Stimulated activated naive CD4-positive, alpha-beta T cell (primary cell): Measurements from ENCODE around the gene PLXNA4.

Experiments used
- DNase-seq, 6 experiments: peaks; one replicate each; lab custom pipeline; 2025; lab: John Stamatoyannopoulos, UW

The PLXNA4 gene

DNA sequence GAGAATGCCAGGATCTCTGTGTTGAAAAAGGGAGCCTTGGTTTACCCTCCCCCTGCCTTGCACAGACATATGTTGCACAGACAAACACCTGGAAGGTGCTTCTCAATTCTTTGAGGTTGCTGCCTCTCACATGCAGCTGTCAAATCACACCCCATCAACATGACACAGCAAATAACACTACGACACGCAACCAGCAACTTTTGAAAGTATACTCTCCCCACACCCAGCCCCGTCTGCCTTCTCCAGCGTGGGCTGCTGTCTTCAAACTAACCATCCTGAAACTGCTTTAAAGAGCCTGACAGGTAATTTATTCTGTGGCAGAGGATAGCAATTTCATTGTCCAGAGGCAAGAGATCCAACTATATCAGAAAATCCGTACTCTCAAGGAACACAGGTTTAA is 136.1 kb downstream of the PLXNA4 start:
- DNase-seq = no peak

- DNase-seq = no peak
Measured at GRCh38 chr7:132438926-132439325, 137.3 kb downstream of the PLXNA4 start.

GRCh38 chr7:132437730-132438129 is 138.5 kb downstream of the PLXNA4 start:
- DNase-seq = peak in 4 of 6 experiments; percentile 9 to 55 (median 37)

DNA sequence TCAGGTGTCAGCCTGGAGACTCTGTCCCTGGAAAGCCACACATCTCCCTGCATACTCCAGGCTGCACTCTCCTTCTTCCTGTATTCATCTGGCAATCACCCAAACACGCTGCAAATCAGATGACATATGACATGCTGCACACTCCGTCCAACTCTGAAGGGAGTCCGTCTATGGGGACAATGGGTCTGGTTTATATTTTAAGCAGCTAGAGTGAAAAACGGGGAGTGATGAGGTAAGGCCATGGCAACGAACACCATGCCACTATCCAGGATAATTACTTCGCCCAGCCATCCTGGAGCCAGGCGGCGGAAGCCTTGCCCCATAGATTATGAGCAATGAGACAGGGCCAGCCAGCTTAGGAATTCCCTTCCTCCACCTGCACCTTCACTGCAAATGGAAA is 140.1 kb downstream of the PLXNA4 start:
- no peak for DNase-seq

GRCh38 chr7:132435016-132435990 is 141.0 kb downstream of the PLXNA4 start:
- peak in 3 of 6 experiments; percentile 19 to 37 (median 19) for DNase-seq

DNA sequence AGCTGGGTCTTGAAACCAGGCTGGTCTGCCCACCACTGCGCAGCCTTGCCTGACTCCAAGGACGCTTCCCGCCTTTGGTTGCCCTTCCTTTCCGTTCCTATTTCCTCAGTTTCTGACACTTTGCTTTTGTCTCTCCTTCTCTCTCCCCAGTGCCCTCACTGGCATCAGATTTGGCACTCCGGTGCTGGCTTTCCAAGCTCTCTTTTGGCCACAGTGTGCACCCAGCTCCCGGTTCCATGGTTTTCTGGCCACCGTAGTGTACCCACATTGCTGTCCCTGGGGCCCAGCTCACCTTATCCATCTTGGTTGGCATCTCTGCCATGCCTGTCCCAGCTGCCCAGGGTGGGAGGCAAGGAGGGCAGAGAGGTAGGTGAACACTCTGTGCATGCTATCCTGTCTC is 142.2 kb downstream of the PLXNA4 start:
- DNase-seq = no peak

DNA sequence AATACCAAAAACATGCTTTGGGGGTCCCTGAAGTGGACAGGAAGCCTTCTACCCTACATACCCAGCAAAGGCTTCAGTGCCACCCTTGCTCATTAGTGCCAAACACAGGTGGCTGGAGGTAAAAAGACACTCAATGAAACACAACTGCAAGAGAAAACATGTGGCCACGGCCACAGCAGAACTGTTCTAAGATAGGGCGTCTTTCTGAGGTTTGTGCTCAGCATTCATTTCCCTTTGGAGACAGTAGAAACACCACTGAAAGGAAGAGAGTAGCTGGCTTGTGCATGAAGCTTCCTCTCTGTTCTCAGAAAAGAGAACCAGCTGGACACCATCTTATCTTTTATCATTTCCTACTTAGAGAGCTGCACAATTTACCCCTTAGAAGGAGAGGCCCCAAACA is 143.0 kb downstream of the PLXNA4 start:
- DNase-seq = peak in 2 of 6 experiments; percentile 7 to 11

DNA sequence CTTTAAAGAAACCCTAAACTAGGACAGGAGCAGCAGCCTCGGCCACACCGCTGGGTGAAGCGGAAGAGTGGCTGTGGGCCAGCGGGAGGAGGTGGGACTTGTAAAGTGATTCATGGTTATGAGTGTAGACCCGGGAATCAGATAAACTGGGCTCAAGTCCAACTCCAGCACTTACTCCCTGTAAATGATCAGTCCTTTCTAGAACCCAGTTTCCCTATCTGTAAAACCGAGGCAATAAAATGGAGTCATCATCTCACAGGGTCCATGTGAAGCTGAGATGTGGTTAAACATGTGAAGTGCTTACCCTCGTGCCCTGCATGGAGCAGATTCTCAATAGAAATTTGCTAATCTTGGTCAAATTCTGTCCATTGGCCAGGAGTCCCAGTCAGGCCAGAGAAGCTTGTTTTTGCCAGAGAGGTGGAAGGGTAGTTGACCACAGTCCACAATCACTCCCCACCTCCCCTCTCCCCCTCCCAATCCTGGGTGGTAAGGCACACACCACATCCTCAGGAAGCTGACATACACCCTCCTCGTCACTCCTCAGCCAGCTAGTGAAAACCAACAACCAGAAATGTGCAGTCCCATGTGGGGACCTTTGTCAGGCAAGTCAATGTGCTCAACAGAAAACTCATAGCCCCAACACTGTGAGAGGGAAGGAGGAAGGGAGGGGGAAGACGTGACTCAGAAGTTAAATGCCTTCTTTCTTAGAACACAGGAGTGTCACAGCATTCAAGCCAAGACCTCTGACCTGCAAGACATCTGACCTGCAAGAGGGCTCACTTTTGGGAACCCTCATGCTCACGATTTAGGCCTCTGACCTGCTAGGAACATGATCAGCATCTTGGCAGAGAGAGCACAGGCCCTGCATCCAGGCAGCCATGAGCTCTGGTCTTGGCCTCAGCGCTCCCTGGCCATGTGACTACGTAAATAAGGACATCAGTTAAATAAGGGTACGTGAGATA is 145.1 kb downstream of the PLXNA4 start:
- peak in 3 of 6 experiments; percentile 37 to 69 (median 57) for DNase-seq

GRCh38 chr7:132430041-132430855 is 146.0 kb downstream of the PLXNA4 start:
- DNase-seq = no peak

GRCh38 chr7:132429181-132429580 is 147.1 kb downstream of the PLXNA4 start:
- DNase-seq = no peak

- DNase-seq = no peak
Measured at GRCh38 chr7:132428247-132428919, 147.9 kb downstream of the PLXNA4 start.

- no peak for DNase-seq
Measured at GRCh38 chr7:132425942-132426341, 150.3 kb downstream of the PLXNA4 start.

GRCh38 chr7:132424821-132425724 is 151.2 kb downstream of the PLXNA4 start:
- DNase-seq = no peak

DNA sequence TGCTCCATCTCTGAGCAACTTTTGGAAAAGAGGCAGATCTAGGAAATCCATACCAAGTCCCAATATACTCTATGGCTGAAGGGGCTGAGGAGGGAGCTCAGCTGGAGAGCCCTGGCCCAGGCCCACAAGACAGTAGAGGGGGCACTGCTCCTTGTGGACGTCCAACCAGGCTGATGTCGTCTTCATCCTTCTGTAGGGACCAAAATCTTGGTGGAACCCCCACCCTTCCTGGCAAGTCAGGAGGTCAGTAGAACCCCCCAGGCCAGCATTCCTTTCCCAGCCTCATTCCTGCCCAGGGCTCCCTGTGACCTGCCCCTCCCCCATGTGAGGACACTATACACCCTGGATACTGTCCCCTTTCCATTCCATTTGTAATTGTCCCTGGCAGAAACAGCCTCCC is 152.0 kb downstream of the PLXNA4 start:
- no peak for DNase-seq

- DNase-seq = no peak
Measured at GRCh38 chr7:132423594-132424200, 152.6 kb downstream of the PLXNA4 start.

GRCh38 chr7:132422502-132423111 is 153.7 kb downstream of the PLXNA4 start:
- no peak for DNase-seq

- DNase-seq = no peak
Measured at GRCh38 chr7:132420527-132420926, 155.7 kb downstream of the PLXNA4 start.

DNA sequence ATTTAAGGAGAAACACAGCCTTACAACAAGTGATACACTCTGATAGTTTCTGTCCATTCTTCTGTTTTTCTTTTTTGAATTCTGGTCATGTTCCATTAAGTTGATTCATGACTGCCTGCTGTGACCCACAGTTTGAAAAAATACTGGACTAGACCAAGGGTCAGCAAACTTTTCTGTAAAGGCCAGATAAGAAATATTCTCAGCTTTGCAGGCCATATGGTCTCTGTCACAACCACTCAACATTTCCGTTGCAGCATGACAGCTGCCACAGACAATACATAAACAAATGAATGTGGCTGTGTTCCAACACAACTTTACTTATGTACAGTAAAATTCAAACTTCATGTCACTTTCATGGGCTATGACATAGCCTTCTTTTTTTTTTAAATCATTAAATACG is 156.7 kb downstream of the PLXNA4 start:
- DNase-seq = no peak

DNA sequence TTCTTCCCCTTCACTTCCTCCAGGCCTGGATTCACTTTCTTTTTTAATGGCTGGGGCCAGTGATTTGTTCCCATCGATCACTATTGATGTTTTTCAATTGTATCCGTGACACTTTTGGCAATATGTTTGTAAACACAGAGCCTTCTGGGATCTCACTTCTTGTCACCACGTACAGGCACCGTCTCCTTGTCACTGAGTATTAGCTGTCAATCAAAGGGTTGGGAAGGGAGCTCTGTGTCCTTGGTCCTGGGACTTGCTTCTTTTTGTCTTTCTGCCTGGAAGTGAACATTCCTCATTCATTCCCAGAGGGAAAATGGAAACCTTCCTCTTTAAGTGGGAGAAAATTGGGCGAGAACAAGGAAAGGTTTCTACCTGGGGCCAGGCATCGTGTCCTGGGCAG is 157.4 kb downstream of the PLXNA4 start:
- DNase-seq = no peak
